Effector CD8-positive, alpha-beta T cell (primary cell): ENCODE data around the gene ESPNL.
"Not testable (repeated sequence)": the region's sequence is repeated elsewhere in the genome, so short reads cannot be mapped to it uniquely, and the experiment has no call there.

Source experiments
- DNase-seq: peaks from one replicate; lab custom pipeline; 2025; lab: John Stamatoyannopoulos, UW

The ESPNL gene

DNA sequence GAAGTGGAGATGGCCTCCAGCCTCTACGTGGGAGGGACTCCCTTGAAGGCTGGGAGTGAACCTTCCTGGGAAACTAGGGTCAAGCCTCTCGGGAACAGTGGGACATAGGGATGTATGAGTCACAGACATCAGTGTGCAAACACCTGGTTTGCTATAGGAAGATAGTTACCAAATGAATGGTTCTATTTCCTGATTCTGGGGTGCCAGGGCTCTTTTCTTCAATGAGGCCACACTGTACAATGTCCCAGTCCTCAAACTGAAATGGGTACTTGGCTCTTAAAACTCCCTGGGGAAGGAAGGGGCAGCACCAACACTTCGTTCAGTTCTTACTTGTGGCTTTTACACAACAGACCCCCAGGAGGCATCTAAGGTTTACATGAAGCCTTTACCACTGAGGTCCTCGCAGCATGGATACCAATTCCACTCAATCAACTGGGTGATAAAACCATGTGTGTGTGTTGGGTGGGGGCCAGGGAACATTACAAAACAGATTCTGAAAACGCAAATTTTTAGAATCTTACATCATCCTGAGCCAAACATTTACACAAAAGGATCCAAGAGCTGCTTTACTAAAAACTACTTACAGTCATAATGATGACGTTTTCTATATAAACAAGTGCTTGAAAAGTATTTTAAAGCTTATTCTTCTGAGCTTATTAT, 69.0 kb downstream of the ESPNL start:
- no peak for DNase-seq

- no peak for DNase-seq
Measured at GRCh38 chr2:238169708-238170251, 69.6 kb downstream of the ESPNL start.

GRCh38 chr2:238170386-238171071, 70.4 kb downstream of the ESPNL start:
- no peak for DNase-seq

DNA sequence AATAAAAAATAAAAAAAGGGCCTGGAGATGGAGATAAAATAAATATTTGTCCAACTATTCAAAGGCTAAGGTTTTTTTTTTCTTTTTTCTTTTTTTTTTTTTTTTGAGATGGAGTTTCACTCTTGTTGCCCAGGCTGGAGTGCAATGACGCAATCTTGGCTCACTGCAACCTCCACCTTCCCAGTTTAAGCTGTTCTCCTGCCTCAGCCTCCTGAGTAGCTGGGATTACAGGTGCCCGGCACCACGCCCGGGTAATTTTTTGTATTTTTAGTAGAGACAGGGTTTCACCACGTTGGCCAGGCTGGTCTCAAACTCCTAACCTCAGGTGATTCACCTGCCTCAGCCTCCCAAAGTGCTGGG, 70.9 kb downstream of the ESPNL start:
- not testable (repeated sequence) for DNase-seq

- no peak for DNase-seq
Measured at GRCh38 chr2:238171575-238172187, 71.5 kb downstream of the ESPNL start.

DNA sequence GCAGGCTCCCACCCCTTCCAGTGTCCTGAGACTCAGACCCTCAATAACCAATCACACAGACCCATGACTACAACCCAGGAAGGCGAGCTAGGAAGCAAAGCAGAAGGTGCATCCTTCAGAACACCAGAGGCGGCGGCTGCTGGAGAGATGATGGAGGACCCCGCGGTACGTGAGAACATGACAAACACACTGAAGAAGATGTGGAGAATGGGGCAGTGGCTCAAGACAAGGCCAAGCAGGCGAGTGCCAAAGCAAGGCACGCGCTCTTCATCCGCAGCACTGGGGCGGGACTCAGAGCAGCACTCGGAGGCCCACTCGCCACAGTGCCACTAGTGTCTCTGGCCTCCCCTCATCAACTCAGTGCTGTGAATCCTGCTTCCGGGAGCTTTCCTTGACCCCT, 72.3 kb downstream of the ESPNL start:
- no peak for DNase-seq

DNA sequence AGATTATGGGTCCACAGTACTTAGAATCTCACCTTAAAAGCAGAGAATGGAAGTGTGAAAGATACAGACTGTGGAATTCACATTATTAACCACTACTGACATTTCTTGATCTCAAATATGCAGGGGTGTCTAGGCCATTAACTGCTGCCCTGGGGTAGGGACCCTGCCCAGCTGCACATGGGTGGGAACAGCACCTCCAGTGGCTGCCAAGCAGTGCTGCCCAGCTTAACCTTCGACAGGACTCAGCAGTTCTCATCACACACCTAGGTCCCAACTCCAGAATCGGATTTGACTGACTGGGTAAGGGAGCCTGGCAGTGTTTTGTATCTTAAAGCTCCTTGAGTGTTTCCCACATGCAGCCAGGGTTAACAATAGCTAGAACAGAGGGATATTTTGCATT, 73.6 kb downstream of the ESPNL start:
- DNase-seq, result no peak

DNA sequence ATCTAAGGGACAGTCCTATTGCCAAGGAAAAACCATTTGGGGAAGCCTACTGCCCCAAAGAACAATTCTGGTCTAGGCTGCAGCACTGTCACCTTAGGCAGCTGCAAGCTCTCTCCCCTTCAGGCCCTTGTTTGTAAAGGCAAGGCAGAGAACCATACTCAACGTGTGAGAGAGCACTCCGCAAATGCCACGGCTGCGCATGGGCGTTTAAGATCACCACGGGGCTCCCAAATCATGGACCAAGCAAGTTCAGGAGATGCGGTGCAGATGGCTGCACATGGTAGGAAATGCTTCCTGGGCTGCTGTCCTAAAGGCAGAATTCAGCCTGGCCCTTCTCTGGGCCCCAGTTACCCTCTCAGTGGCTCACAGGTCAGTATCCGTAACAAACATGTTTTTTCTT, 74.2 kb downstream of the ESPNL start:
- no peak for DNase-seq

GRCh38 chr2:238174701-238175100, 74.6 kb downstream of the ESPNL start:
- no peak for DNase-seq

DNA sequence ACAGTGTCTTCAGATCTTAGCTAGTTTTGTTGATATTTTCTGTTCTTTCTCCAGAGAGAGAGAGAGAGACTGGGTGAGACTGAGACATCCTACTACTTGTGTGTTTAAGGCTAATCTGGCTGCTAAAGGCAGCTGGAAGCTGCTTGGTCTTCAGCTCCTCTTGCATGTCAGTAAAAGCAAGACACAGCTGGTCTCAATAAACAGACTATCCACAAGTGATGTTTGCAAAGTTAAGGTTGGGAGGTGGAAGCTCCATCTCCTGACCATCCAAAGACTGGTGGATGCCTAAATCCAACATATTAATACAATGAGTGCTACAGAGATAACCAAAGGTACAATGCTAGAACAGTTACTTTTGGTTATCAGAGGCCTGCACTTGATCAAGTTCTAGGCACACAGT, 76.5 kb downstream of the ESPNL start:
- no peak for DNase-seq

- no peak for DNase-seq
Measured at GRCh38 chr2:238180554-238180953, 80.4 kb downstream of the ESPNL start.

DNA sequence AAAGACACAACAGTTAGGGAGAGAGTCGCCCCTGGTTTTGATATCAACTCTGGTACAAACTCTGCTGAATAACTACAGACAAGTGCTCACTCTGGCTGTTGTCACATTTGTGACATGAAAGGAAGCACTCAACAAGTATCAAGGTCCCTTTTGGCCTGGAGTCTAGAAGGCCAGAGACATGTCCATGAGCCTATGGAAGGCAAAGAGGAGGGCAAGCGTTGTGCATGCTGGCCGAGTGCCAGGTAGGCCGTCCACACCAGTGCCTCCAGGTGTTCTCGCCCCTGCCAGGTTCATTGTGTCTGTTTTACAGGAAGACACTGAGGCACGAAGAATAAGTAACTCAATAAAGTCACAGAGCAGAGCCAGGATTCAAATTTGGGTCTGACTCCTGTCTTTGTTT, 82.2 kb downstream of the ESPNL start:
- DNase-seq, result no peak
